OCI-LY7 (cell line): ENCODE results near the gene ADCY9. TPM values are rescaled to one million over a fixed set of nuclear protein-coding genes. Genes with fewer than 3 reads are reported as not detected.

Experiments
- BruUV-seq: library from RNA; stranded (reverse); fragments of 400-500 nt; replicated peaks from 2 replicates; lab custom pipeline; 2021; lab: Mats Ljungman, UMichigan
- CTCF ChIA-PET: fragments of 300-600 bp; sonication (Branson Sonifier 250); formaldehyde crosslinking; loops from one replicate; lab custom pipeline; 2022; ENCODE audit warnings: antibody characterized with exemption; ENCODE audit not compliant: unreplicated experiment; lab: Charles Lee
- POLR2A ChIA-PET: fragments of 300-600 bp; sonication (Branson Sonifier 250); formaldehyde crosslinking; loops from one replicate; lab custom pipeline; 2022; ENCODE audit warnings: antibody characterized with exemption; lab: Charles Lee
- DNase-seq: peaks from one replicate; pipeline ENCODE4 v3.0.0-alpha.2; 2015; ENCODE audit warnings: low spot score
- H2AFZ ChIP-seq: fragments of 200-600 bp; sonication (generic), shearing (Covaris generic); 2 replicates; pipeline ENCODE4 v1.6.1; 2014; ENCODE audit warnings: mild to moderate bottlenecking, antibody characterized with exemption, low read length, moderate library complexity
- H3K27ac ChIP-seq: fragments of 200-600 bp; sonication (generic); 2 replicates; pipeline ENCODE4 v1.5.1; 2014; ENCODE audit warnings: mixed run types, low read depth, mild to moderate bottlenecking, moderate library complexity, low read length, inconsistent platforms; ENCODE audit not compliant: poor library complexity, severe bottlenecking
- H3K36me3 ChIP-seq: fragments of 200-600 bp; sonication (generic); 2 replicates; pipeline ENCODE4 v1.6.1; 2014; ENCODE audit warnings: mild to moderate bottlenecking, antibody characterized with exemption, low read length, moderate library complexity, mixed read lengths; ENCODE audit not compliant: insufficient read depth
- H3K4me1 ChIP-seq: fragments of 200-600 bp; sonication (generic); 2 replicates; pipeline ENCODE4 v1.5.1; 2014; ENCODE audit warnings: mild to moderate bottlenecking, low read length; ENCODE audit not compliant: insufficient read depth, poor library complexity, severe bottlenecking
- H3K4me2 ChIP-seq: fragments of 200-600 bp; sonication (generic); 2 replicates; pipeline ENCODE4 v1.6.1; 2014; ENCODE audit warnings: mild to moderate bottlenecking, low read length
- H3K4me3 ChIP-seq: fragments of 200-600 bp; sonication (generic); 2 replicates; pipeline ENCODE4 v1.5.1; 2014; ENCODE audit warnings: mild to moderate bottlenecking, low read depth, low read length; ENCODE audit not compliant: poor library complexity, severe bottlenecking
- H3K79me2 ChIP-seq: fragments of 200-600 bp; sonication (generic); 2 replicates; pipeline ENCODE4 v1.6.1; 2016; ENCODE audit warnings: low read depth, mild to moderate bottlenecking, low read length, moderate library complexity, mixed read lengths; ENCODE audit not compliant: insufficient read depth
- H3K9me2 ChIP-seq: fragments of 200-600 bp; sonication (generic); 2 replicates; pipeline ENCODE4 v1.6.1; 2016; ENCODE audit warnings: mild to moderate bottlenecking, low read length, mixed read lengths; ENCODE audit not compliant: insufficient read depth
- H3K9me3 ChIP-seq: fragments of 200-600 bp; sonication (generic); 2 replicates; pipeline ENCODE4 v1.6.1; 2014; ENCODE audit warnings: mild to moderate bottlenecking, mixed run types, low read length, mixed read lengths
- H4K20me1 ChIP-seq: fragments of 200-600 bp; sonication (generic); 2 replicates; pipeline ENCODE4 v1.6.1; 2014; ENCODE audit warnings: mild to moderate bottlenecking, antibody characterized with exemption, low read length, moderate library complexity, mixed read lengths; ENCODE audit not compliant: insufficient read depth
- EZH2phosphoT487 ChIP-seq: fragments of 200-600 bp; sonication (generic); IDR thresholded peaks from 2 replicates; pipeline ENCODE4 v1.6.1; 2018; ENCODE audit warnings: low read depth, borderline replicate concordance, mild to moderate bottlenecking, mixed run types, antibody characterized with exemption, low read length, moderate library complexity, mixed read lengths
- intact Hi-C: fragments of 100-400 bp; cut with micrococcal nuclease; formaldehyde crosslinking; loops from one replicate; pipeline ENCODE4 v1.10.0; 2022; ENCODE audit not compliant: unreplicated experiment
- total RNA-seq, 2 experiments: library from RNA; depleted of rRNA in 1 of 2; stranded (reverse); fragments of >200 nt in 1 of 2; shearing (Covaris generic) in 1 of 2; gene quantifications; 2 replicates each; pipeline ENCODE4 v1.2.3, GENCODE V29; 2014 to 2022
- TF ChIP-seq, protein P1 (sequence below): fragments of 200-600 bp; sonication (generic); conservative IDR thresholded peaks from 2 replicates; pipeline ENCODE4 v1.5.1; 2014; ENCODE audit warnings: mild to moderate bottlenecking, antibody characterized with exemption, low read length, moderate library complexity, mixed read lengths

The ADCY9 gene
- total RNA-seq, 2 experiments from 2014 or later = 0.22 to 0.34 TPM

DNA sequence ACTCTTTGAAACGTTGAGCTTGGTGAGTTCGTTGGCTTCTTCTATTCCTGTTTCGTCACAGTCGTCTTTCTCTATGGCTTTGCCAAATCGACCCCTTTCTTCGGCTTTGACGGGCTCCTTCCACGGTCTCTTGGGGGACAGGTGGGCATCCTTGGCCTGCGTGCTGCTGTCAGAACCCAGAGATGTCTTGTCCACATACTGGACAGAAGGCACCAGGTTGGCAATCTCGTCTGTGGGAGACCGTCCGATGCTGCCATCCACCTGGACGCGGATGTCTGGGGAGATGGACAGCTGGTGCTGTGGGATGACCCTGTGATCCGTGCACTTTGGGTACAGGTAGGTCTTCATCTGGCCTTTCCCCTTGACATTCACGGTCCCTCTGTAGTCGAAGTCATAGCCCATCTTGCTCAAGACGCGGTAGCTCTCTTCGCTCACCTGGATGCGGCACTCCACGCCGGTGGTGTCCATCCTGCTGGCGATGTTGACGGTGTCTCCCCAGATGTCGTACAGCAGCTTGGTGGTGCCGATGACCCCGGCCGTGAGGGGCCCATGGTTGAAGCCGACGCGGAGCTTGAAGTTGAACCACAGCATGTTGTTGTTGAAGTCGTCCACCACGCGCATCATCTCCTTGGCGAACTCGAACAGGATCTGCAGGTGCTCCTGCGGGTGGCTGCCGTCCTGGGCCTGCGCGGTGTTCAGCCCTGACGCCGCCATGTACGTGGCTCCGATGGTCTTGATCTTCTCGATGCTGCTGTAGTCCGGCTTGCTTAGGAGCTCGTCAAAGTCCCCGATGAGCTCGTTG, 150.3 kb downstream of the ADCY9 start:
- H3K36me3 ChIP-seq = no peaks in the 10 kb centered on the region
- no peaks in the 10 kb centered on the region for H4K20me1 ChIP-seq
- ChIA-PET POLR2A (no interaction called here), CTCF (interaction anchor here (0.6 kb wide), 1 partner anchor 256 kb away, joined by 3 read pairs; no protein-coding TSS in a partner anchor)
- H2AFZ ChIP-seq = no peak overlapping the region
- no peaks in the 10 kb centered on the region for H3K9me2 ChIP-seq
- no TSS peak for BruUV-seq
- no peak overlapping the region for H3K4me3 ChIP-seq
- H3K27ac ChIP-seq = no peak overlapping the region
- H3K4me1 ChIP-seq = no peaks in the 10 kb centered on the region
- no peak for DNase-seq
- no peaks in the 10 kb centered on the region for H3K9me3 ChIP-seq
- intact Hi-C loops = no loop called here
- H3K79me2 ChIP-seq = no peaks in the 10 kb centered on the region
- no peak for TF ChIP-seq EZH2phosphoT487
- TF ChIP-seq, protein P1, sequence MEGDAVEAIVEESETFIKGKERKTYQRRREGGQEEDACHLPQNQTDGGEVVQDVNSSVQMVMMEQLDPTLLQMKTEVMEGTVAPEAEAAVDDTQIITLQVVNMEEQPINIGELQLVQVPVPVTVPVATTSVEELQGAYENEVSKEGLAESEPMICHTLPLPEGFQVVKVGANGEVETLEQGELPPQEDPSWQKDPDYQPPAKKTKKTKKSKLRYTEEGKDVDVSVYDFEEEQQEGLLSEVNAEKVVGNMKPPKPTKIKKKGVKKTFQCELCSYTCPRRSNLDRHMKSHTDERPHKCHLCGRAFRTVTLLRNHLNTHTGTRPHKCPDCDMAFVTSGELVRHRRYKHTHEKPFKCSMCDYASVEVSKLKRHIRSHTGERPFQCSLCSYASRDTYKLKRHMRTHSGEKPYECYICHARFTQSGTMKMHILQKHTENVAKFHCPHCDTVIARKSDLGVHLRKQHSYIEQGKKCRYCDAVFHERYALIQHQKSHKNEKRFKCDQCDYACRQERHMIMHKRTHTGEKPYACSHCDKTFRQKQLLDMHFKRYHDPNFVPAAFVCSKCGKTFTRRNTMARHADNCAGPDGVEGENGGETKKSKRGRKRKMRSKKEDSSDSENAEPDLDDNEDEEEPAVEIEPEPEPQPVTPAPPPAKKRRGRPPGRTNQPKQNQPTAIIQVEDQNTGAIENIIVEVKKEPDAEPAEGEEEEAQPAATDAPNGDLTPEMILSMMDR = no peak
- no peak overlapping the region for H3K4me2 ChIP-seq

DNA sequence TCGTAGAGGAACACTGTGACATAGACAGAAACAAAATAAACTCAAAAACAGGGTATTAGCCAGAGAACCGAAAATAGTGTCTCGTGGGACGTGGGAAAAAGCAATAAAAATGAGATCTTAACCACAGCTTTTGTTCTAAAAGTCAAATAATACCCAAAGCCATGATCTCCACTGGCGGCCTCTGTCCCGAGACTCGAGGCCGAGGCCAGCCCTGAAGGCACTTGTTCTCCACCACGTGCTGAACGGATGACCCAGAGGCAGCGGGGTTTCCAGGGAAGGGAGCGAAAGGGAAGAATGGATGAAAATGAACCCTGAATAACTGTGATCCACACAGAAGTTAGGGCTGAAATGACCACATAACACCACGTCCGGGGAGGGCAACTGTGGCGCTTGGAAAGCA, 150.9 kb downstream of the ADCY9 start:
- Histone ChIP-seq H3K4me3 (no peak overlapping the region), H3K9me3 (no peaks in the 10 kb centered on the region), H3K27ac (no peak overlapping the region), H3K79me2 (no peaks in the 10 kb centered on the region), H2AFZ (no peak overlapping the region), H3K36me3 (no peaks in the 10 kb centered on the region), H3K9me2 (no peaks in the 10 kb centered on the region), H3K4me1 (no peaks in the 10 kb centered on the region), H4K20me1 (no peaks in the 10 kb centered on the region), H3K4me2 (no peak overlapping the region)
- POLR2A ChIA-PET = no interaction called here
- CTCF ChIA-PET = no interaction called here
- intact Hi-C loops = no loop called here
- TF ChIP-seq EZH2phosphoT487 = no peak
- no TSS peak for BruUV-seq
- DNase-seq = no peak

DNA sequence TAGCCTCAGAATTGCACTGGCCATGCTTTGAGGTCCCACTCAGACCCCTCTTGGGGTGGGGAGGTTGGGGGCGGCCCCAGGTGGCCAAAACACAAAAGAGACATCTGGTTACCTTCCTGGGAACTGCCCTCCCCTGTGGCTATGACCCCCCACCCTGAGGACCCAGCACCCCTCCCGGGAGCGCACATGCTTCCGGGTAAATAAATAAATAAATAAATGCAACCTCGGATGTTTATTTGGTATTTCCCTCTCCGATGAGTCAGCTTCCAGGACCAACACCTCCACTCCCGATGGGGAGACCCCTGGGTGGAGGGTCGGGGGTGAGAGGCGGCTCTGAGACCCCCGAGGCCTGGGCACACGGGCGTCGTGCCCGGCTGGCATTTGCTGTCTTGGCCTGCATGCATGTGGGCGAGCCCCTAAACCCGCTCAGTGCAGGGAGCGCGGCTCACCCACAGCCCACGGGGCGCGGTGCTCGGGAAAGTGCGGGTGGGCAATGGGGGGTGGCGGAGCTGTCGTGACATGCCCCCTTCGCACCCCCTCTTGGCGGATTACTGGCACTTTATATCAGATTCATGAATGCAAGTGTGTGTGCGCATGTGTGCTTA, 151.5 kb downstream of the ADCY9 start:
- H3K9me3 ChIP-seq = no peaks in the 10 kb centered on the region
- no peak overlapping the region for H3K4me2 ChIP-seq
- no peak overlapping the region for H3K4me3 ChIP-seq
- no peak overlapping the region for H2AFZ ChIP-seq
- no peaks in the 10 kb centered on the region for H3K9me2 ChIP-seq
- H3K4me1 ChIP-seq = no peaks in the 10 kb centered on the region
- CTCF ChIA-PET = no interaction called here
- no peaks in the 10 kb centered on the region for H4K20me1 ChIP-seq
- TF ChIP-seq, protein P1 = no peak
- TF ChIP-seq EZH2phosphoT487 = no peak
- intact Hi-C loops = no loop called here
- H3K79me2 ChIP-seq = no peaks in the 10 kb centered on the region
- POLR2A ChIA-PET = no interaction called here
- DNase-seq = no peak
- no peak overlapping the region for H3K27ac ChIP-seq
- no TSS peak for BruUV-seq
- no peaks in the 10 kb centered on the region for H3K36me3 ChIP-seq
